ENCODE data around the gene BCAS4. TPM values are rescaled to one million over a fixed set of nuclear protein-coding genes. Genes with fewer than 3 reads are reported as not detected.

BCAS4 gene
- total and polyA plus RNA-seq, 2 experiments from 2014 or later, result 22.2 to 24.8 TPM

DNA sequence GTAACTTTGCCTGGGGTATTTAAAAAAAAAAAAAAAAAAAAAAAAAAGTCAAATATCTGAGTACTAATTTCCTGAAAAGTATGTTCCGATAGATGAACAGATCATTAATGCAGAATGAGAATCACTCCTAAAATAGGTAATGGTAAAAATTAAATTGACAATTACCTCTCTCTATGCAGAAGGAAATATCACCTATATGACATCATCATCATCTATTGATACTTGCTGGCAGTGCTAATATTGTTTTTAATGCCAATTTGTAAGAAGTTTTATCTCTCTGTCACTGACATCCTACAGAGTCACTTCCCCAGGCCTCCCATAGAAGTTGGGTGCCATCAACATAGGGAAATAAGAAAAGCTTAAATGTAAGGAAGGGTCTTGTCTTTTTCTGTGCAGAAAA, 106.4 kb downstream of the BCAS4 start:
- H3K36me3 ChIP-seq (ENCODE audit: insufficient read depth), result peaks cover 37% of the 10 kb centered on the region; the same call in 1 of the 2 replicates
- H3F3A ChIP-seq (replicated peaks; ENCODE audit: low read depth), result no peaks in the 10 kb centered on the region
- peaks cover 2% of the 10 kb centered on the region; the same call in 1 of the 2 replicates for H3K4me1 ChIP-seq (ENCODE audit: insufficient read depth)
- no peaks in the 10 kb centered on the region for H3K27me3 ChIP-seq (ENCODE audit: insufficient read depth)
- Mint-ChIP-seq H3K27ac (no peak overlapping the region), H3K9me3 (no peaks in the 10 kb centered on the region), H3K4me1 (peaks cover 7% of the 10 kb centered on the region; the same call in 2 of the 3 replicates), H3K27me3 (ENCODE audit: insufficient read depth, low read depth, poor library complexity) (peaks cover 8% of the 10 kb centered on the region), H3K36me3 (ENCODE audit: low read depth) (peaks cover 83% of the 10 kb centered on the region), H3K4me3 (no peak overlapping the region)
- peaks cover 74% of the 10 kb centered on the region for H4K20me1 ChIP-seq (replicated peaks; ENCODE audit: insufficient read depth)
- H3K27ac ChIP-seq (ENCODE audit: low read depth), result no peak overlapping the region
- ATAC-seq, result no peak
- H3K4me2 ChIP-seq, result no peak overlapping the region
- no peak for DNase-seq (ENCODE audit: low spot score)
- H2AFZ ChIP-seq, result no peak overlapping the region
- peaks cover 100% of the 10 kb centered on the region for H3K79me2 ChIP-seq (replicated peaks; ENCODE audit: insufficient read depth)
- H3K4me3 ChIP-seq, result no peak overlapping the region
- TF ChIP-seq POLR2AphosphoS5 (IDR thresholded peaks at IDR 0.05; ENCODE audit: low read depth) (no peak), EZH2 (IDR thresholded peaks at IDR 0.05; ENCODE audit: low read depth, unreplicated experiment) (no peak), ZNF331 (CRISPR knock-in tag; IDR thresholded peaks at IDR 0.05; ENCODE audit: low read depth) (no peak), JUNB (IDR thresholded peaks at IDR 0.05; ENCODE audit: unreplicated experiment) (no peak), STAT1 (IDR thresholded peaks at IDR 0.05; ENCODE audit: unreplicated experiment) (no peak), ZNF114 (CRISPR knock-in tag; IDR thresholded peaks at IDR 0.05) (no peak), EZH2phosphoT487 (IDR thresholded peaks at IDR 0.05; ENCODE audit: unreplicated experiment) (no peak), CREB1 (CRISPR knock-in tag; IDR thresholded peaks at IDR 0.05; ENCODE audit: low read depth) (no peak), NANOG (IDR thresholded peaks at IDR 0.05; ENCODE audit: borderline replicate concordance) (no peak)
- TF ChIP-seq, protein P1, sequence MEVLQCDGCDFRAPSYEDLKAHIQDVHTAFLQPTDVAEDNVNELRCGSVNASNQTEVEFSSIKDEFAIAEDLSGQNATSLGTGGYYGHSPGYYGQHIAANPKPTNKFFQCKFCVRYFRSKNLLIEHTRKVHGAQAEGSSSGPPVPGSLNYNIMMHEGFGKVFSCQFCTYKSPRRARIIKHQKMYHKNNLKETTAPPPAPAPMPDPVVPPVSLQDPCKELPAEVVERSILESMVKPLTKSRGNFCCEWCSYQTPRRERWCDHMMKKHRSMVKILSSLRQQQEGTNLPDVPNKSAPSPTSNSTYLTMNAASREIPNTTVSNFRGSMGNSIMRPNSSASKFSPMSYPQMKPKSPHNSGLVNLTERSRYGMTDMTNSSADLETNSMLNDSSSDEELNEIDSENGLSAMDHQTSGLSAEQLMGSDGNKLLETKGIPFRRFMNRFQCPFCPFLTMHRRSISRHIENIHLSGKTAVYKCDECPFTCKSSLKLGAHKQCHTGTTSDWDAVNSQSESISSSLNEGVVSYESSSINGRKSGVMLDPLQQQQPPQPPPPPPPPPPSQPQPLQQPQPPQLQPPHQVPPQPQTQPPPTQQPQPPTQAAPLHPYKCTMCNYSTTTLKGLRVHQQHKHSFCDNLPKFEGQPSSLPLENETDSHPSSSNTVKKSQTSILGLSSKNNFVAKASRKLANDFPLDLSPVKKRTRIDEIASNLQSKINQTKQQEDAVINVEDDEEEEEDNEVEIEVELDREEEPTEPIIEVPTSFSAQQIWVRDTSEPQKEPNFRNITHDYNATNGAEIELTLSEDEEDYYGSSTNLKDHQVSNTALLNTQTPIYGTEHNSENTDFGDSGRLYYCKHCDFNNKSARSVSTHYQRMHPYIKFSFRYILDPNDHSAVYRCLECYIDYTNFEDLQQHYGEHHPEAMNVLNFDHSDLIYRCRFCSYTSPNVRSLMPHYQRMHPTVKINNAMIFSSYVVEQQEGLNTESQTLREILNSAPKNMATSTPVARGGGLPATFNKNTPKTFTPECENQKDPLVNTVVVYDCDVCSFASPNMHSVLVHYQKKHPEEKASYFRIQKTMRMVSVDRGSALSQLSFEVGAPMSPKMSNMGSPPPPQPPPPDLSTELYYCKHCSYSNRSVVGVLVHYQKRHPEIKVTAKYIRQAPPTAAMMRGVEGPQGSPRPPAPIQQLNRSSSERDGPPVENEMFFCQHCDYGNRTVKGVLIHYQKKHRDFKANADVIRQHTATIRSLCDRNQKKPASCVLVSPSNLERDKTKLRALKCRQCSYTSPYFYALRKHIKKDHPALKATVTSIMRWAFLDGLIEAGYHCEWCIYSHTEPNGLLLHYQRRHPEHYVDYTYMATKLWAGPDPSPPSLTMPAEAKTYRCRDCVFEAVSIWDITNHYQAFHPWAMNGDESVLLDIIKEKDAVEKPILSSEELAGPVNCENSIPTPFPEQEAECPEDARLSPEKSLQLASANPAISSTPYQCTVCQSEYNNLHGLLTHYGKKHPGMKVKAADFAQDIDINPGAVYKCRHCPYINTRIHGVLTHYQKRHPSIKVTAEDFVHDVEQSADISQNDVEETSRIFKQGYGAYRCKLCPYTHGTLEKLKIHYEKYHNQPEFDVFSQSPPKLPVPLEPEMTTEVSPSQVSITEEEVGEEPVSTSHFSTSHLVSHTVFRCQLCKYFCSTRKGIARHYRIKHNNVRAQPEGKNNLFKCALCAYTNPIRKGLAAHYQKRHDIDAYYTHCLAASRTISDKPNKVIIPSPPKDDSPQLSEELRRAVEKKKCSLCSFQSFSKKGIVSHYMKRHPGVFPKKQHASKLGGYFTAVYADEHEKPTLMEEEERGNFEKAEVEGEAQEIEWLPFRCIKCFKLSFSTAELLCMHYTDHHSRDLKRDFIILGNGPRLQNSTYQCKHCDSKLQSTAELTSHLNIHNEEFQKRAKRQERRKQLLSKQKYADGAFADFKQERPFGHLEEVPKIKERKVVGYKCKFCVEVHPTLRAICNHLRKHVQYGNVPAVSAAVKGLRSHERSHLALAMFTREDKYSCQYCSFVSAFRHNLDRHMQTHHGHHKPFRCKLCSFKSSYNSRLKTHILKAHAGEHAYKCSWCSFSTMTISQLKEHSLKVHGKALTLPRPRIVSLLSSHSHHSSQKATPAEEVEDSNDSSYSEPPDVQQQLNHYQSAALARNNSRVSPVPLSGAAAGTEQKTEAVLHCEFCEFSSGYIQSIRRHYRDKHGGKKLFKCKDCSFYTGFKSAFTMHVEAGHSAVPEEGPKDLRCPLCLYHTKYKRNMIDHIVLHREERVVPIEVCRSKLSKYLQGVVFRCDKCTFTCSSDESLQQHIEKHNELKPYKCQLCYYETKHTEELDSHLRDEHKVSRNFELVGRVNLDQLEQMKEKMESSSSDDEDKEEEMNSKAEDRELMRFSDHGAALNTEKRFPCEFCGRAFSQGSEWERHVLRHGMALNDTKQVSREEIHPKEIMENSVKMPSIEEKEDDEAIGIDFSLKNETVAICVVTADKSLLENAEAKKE (CRISPR knock-in tag; IDR thresholded peaks at IDR 0.05), result no peak
- TF ChIP-seq, protein P2, sequence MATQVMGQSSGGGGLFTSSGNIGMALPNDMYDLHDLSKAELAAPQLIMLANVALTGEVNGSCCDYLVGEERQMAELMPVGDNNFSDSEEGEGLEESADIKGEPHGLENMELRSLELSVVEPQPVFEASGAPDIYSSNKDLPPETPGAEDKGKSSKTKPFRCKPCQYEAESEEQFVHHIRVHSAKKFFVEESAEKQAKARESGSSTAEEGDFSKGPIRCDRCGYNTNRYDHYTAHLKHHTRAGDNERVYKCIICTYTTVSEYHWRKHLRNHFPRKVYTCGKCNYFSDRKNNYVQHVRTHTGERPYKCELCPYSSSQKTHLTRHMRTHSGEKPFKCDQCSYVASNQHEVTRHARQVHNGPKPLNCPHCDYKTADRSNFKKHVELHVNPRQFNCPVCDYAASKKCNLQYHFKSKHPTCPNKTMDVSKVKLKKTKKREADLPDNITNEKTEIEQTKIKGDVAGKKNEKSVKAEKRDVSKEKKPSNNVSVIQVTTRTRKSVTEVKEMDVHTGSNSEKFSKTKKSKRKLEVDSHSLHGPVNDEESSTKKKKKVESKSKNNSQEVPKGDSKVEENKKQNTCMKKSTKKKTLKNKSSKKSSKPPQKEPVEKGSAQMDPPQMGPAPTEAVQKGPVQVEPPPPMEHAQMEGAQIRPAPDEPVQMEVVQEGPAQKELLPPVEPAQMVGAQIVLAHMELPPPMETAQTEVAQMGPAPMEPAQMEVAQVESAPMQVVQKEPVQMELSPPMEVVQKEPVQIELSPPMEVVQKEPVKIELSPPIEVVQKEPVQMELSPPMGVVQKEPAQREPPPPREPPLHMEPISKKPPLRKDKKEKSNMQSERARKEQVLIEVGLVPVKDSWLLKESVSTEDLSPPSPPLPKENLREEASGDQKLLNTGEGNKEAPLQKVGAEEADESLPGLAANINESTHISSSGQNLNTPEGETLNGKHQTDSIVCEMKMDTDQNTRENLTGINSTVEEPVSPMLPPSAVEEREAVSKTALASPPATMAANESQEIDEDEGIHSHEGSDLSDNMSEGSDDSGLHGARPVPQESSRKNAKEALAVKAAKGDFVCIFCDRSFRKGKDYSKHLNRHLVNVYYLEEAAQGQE (IDR thresholded peaks at IDR 0.05; ENCODE audit: unreplicated experiment), result no peak
- TF ChIP-seq, protein P3, sequence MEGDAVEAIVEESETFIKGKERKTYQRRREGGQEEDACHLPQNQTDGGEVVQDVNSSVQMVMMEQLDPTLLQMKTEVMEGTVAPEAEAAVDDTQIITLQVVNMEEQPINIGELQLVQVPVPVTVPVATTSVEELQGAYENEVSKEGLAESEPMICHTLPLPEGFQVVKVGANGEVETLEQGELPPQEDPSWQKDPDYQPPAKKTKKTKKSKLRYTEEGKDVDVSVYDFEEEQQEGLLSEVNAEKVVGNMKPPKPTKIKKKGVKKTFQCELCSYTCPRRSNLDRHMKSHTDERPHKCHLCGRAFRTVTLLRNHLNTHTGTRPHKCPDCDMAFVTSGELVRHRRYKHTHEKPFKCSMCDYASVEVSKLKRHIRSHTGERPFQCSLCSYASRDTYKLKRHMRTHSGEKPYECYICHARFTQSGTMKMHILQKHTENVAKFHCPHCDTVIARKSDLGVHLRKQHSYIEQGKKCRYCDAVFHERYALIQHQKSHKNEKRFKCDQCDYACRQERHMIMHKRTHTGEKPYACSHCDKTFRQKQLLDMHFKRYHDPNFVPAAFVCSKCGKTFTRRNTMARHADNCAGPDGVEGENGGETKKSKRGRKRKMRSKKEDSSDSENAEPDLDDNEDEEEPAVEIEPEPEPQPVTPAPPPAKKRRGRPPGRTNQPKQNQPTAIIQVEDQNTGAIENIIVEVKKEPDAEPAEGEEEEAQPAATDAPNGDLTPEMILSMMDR (conservative IDR thresholded peaks at IDR 0.05; ENCODE audit: low read depth in 2 of 2), result no peak
- TF ChIP-seq, protein P4, sequence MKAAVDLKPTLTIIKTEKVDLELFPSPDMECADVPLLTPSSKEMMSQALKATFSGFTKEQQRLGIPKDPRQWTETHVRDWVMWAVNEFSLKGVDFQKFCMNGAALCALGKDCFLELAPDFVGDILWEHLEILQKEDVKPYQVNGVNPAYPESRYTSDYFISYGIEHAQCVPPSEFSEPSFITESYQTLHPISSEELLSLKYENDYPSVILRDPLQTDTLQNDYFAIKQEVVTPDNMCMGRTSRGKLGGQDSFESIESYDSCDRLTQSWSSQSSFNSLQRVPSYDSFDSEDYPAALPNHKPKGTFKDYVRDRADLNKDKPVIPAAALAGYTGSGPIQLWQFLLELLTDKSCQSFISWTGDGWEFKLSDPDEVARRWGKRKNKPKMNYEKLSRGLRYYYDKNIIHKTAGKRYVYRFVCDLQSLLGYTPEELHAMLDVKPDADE (IDR thresholded peaks at IDR 0.05), result no peak
- no peaks in the 10 kb centered on the region for H3K9me2 ChIP-seq (ENCODE audit: insufficient read depth)

Data from GM23338 (cell line).